HG03175 (cell line): ENCODE data around the gene PSMD13.

Experiments
- ATAC-seq: cut with Tn5 transposase; IDR thresholded peaks from one replicate; pipeline ENCODE4 v1.9.1; 2021; ENCODE audit warnings: mild to moderate bottlenecking, moderate library complexity; ENCODE audit not compliant: unreplicated experiment

PSMD13 gene

DNA sequence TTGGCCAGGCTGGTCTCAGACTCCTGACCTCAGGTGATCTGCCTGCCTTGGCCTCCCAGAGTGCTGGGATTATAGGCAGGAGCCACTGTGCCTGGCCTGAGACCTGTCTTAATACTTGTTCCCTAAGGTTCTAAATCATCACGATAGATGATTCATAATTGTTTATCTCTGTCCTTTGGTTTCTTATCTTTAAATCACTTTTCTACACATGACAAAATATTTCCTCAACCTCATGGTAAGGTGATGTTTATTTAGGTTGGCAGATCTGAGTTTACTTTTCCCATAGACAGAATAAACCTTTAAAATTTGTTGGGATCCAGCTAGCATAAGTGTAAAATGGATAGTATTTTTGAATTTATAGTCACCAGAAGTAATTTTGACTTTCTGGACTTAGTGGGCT is 3.5 kb downstream of the PSMD13 start:
- ATAC-seq, result no peak

DNA sequence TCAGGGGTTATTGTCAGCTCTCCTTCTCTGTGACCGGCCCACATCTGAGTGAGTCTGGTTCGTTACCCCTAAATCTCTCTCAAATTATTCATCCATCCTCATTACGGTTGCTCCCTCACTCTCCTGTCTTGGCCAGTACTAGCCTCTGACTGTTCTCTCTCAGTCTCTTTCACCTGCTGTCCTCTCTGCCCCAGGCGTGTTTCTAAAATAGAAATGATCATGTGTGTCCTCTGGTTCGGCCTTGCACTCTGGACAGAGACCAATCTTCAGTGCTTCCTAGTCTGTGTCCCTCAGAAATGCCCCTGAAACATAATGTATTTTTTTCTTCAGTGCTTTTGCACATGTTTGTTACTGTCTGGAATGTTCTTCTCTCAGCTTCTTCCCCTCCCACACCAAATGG is 4.9 kb downstream of the PSMD13 start:
- ATAC-seq, result no peak

DNA sequence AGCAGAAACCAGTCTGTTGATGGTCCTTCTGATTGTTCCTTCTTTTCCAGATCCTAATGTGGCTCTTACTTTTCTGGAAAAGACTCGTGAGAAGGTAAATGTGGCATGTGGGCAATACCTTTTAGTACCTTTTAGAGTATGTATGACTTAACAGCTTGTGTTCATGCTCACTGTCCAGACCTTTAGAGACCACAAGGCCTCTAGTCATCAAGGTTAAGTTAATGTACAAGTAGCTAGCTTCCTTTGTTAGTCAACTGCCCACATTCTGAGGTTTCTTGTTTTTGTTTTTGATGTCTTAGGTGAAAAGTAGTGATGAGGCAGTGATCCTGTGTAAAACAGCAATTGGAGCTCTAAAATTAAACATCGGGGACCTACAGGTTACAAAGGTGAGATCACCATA is 7.6 kb downstream of the PSMD13 start:
- no peak for ATAC-seq

DNA sequence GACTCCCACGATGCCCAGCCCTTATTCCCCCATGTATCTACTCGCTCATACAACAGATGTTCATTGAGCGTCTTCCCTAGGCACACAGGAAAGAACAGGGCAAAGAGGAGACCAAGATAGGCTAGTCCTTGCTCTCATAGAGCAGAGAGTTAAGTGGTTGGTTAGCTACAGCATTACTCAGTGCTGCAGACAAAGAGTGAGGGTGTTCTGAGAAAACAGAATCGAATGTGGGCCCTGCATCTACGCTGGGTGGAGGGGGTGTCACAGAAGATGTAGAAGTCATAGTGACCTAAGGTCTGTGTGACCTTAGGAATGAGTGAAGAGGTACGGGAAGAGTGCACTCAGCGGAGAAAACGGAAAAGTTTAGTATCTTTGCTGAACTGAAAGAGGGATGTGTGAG is 12.3 kb downstream of the PSMD13 start:
- no peak for ATAC-seq

DNA sequence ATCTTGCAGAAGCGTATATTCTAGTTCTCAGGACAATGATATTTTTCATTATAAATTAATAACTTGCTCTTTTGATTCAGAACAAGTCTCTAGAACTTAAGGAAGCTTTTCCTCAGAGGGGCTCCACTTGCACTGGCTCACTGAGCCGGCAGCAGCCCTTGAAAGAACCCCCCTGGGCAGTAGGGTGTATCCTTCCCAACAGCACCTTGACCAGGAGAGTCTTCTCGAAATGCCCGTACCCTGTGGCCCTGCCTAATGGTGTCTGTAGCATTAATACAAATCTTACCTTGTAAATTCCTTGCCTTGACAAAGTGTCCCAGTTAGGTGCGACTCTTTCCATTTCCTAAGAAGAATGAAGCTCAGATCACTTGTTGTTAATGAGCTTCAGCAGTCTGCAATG is 13.5 kb downstream of the PSMD13 start:
- ATAC-seq, result no peak

DNA sequence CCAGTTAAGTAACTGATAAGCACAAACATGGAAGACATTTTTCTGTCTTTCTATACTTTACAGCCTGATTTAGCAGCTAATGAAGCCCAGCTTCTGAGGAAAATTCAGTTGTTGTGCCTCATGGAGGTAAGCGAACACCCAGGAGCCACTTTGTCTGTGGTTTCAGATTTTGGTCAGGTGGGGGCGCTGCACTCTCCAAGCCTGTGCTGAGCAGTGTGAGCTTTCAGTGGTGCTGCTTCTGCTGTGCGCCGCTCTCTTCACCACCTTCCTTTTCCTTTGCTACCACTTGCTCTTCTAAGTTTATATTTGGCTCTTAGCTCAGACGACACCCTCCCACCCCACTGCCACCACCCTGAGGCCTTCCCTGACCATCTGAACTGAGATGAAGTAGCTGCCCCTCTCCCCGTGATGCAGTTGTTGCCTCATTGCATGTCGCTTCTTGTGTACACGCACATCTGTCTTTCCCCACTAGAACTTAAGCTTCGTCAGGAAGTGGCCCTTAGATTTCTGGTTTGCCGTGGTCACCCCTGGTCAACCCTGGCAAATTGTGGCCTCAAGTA is 14.0 kb downstream of the PSMD13 start:
- no peak for ATAC-seq

DNA sequence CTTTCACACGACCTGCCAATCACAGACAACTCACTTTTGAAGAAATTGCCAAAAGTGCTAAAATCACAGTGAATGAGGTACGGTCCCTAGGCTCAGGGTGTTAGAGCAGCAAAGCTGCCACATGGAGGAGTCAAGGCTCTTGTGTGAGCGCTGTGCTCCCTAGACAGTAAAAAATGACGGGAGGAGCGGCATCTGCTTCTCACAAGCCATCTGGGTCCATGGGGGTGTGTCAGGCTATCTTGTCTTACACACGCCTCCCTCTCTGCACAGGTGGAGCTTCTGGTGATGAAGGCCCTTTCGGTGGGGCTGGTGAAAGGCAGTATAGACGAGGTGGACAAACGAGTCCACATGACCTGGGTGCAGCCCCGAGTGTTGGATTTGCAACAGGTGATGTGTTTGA is 14.8 kb downstream of the PSMD13 start:
- no peak for ATAC-seq

DNA sequence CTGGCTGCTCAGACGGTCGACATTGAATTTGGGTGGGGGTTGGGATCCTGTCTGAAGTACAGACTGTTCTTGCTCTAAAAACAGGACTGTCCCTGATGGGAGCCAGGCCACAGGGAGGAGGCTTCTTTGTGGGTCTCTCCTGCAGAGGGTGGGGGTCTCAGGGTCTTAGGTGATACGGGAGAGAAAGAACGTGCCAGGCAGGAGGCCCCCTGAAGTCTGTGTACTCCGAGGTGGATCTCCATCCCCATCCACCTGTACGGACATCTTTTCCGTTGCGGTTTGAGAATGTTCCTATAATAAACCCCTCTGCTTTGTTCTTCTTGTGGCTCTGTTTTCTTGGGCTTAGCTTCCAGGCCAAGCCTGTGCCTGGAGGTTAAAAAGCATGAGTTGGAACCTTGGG is 15.9 kb downstream of the PSMD13 start:
- no peak for ATAC-seq

DNA sequence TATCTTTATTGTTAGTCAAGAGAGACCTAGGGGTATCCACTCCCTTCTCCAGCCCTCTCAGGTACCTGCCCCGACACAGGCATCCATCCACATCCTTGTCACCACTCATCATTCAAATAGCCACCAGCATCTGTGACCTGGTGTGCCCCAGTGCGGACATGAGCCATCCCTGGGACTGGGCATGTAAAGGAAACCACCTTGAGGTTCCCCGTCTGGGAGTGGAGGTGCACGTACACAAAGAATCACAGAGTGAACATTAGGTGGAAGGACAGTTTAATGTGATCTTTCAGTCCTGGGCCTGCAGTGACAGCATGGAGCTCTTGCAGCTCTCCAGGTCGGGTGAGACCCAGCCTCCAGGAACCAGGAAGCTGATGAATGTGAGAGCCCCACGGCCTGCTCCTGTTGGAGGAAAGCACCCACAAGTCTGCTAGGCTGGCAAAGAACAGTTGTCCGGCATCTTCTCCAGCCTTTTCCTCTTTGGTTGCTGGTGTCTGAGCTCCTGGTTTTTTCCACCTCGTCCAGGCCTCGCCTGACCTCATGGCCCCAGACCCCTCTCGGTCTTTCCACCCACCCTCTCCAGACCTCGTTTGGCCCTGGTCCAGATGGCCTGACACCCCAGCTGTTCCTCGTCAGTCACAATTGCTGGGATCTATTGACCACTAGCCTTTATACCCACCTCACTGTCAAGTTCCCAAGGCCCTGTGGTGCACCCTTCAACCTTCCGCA is 16.5 kb downstream of the PSMD13 start:
- no peak for ATAC-seq

DNA sequence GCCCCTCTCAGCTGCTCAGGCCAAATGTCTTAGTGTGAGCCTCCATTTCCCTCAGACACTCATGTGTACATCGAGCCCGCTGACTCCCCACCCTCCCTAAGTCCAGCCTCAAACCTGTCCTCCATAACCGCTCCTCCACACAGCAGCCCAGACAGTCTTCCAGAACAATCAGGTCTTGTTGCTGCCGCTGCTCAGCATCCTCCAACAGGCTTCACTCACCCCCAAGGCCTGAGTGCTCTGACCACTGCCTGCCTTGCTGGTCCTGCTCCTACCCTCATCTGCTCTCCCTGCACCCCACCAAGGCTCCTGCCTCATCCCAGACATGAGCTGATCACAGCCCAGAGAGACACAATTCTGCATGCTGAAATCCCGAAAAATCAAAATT is 17.1 kb downstream of the PSMD13 start:
- no peak for ATAC-seq

DNA sequence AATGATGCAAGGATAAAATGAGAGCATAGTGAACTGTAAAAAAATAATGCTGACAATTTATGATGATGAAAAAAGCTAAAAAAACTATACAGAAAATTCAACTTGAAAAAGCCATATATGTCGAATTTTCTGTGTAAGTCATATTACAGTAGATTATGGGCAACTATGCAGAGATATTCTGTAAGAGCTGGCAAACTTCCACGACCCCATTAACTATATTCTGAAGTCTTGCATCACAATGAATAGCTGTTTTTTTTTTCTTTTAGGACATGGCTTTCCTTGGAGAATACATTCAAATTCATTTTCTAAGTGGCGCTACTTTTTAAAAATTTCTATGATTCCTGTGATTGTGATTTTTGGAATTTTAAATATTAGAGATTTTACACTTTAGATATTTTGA is 18.4 kb downstream of the PSMD13 start:
- no peak for ATAC-seq

DNA sequence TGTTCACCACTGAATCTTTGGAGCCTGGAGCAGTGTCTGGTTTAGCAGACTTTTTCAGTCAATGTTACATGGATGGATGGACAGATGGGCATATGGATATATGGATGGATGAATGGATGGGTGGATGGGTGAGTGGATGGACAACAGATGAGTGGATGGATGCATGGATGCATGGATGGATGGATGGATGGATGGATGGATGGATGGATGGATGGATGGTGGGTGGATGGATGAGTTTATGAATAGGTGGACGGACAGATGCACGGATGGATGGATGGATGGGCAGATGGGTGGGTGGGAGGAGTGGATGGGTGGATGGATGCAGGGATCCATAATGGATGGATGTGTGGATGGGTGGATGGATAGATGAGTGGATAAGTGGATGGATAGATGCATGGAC is 19.0 kb downstream of the PSMD13 start:
- ATAC-seq, result no peak

DNA sequence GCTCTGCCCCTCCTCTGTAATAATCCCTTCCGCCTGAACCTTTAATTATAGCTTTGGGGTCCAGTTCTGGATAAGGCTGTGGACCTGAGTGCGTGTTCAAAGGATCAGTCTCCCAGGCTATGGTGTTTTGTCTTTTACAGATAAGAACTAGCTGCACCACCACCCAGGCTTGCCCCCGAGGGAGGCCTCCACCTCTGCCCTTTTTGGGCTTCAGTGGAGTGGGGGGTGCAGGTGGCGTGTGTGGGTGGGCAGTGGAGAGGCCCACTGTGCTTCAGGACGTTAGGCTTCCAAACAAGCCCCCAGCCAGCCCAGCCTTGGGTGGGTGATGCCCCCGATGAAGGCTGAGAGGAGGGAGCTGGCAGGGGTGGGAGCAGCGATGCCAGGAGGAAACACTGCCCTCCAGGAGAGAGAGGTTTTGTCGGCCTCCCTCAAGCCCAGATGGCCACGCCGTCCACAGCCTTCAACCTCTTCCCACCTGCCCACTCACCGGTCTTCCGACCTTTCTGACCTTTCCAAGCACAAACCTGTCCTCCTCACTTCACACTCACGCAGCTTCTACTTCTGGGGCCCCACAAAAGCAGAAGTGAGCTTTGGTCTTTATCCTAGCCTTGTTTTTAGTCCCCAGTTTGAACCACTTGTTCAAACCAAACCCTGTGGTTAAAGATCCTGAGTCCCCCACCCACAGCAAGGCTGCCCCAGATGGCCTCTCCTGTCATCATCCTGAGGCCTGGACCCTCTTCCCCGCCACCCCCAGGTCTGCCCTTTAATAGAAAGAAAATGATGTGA is 20.4 kb downstream of the PSMD13 start:
- no peak for ATAC-seq

DNA sequence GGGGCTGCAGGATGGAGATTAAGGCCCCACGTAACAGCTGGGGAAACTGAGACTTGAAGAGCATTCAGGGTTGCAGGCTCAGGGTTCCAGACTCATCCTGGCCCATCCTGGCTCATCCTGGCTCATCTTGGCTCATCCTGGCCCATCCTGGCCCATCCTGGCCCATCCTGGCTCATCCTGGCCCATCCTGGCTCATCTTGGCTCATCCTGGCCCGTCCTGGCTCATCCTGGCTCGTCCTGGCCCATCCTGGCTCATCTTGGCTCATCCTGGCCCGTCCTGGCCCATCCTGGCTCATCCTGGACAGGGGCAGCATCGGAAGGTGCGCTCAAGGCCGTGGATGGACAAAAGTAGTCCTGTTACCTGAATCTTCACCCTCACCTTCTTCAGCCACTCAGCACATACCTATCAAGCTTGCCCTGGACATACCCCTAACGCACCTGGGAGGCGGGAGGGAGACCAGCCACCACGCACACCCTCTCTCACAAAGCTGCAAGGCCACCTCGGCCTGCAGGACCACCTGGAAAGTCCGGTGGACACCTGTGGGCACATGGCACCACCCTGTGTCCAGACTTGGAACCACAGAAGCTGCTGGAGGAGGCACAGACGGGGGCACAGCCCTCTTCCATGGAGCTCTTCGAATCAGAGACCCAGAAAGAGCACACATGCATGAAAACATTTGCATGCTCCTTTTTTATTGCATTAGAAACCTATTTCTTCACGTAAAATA is 21.2 kb downstream of the PSMD13 start:
- ATAC-seq, result no peak

DNA sequence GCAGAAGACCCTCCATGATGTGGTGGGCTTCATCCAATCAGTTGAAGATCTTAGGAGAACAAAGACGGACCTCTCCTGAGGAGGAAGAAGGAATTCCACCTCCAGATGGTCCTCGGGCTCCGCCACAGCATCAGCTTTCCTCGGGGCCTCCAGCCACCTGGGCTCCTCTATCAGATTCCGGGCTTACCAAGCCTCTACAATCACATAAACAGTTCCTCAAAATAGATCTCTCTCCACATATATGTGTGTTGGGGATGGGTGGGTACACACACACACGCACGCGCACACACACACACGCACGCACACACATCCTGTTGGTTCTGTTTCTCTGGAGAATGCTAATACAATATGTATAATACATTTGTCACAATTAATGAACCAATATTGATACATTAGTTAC is 22.6 kb downstream of the PSMD13 start:
- ATAC-seq, result no peak

DNA sequence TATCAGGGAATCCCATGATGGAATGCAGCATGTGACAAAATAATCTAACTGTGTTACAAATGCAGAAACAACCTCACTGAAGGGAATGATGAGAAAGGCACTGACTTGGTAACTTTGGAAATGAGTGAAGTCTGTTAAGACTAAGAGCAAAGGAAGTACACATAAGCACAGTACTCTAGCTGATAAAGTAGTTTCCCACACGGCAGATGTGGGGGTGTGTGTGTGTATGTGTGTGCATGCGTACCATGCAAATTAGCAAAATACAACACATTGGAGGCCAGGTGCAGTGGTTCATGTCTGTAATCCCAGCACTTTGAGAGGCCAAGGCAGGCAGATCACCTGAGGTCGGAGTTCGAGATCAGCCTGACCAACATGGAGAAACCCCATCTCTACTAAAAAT is 24.8 kb downstream of the PSMD13 start:
- ATAC-seq, result no peak

DNA sequence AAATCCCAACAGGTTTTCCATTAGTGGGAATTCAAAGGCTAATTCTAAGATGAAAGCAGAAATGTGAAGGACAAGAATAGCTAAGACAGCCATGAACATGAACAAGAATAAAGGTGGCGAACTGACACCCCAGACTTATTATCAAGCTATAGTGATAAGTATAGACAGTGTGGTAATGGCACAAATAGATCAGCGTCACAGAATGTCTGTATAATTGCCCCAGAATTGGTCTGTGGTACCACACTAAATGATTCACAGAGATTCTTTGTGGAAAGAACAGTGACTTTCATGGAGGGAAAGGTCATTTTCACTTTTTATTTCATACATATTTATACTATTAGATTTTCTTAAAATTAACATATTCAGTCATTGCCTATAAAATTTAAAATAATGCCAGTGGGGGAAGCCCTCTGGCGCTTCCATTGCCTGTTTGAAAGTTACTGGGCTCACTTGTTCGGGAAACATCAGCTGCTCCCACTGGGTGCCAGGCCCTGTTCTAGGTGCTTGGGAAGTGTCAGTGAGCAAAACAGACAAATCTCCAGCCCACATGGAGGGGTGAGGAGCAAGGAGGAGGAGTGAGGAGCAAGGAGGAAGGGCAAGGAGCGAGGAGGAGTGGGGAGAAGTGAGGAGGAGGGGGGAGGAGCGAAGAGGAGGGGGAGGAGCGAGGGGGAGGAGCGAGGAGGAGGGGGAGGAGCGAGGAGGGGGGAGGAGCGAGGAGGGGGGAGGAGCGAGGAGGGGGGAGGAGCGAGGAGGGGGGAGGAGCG is 30.1 kb downstream of the PSMD13 start:
- ATAC-seq, result no peak

DNA sequence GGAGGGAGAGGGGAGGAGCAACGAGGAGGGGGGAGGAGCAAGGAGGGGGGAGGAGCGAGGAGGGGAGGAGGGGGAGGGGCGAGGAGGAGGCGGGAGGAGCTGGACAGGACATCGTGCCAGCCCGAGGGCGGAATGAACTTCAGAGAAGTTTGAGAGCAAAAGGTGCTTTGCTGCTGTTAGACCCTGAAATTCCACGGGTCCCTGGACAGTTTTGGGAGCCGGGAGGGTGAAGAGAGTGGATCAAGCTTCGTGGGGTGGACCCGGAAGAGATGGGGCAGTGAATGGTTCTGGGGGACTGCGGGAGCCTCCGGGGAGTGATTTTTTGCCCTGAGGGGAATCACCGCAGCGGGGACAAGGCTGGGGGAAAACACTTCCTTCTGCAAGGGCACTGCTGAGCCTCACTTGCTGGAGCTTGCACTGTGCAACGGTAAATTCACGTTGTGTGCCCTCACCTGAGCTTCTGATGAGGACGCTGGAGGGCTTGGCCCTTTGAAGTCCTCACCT is 30.8 kb downstream of the PSMD13 start:
- ATAC-seq, result no peak

DNA sequence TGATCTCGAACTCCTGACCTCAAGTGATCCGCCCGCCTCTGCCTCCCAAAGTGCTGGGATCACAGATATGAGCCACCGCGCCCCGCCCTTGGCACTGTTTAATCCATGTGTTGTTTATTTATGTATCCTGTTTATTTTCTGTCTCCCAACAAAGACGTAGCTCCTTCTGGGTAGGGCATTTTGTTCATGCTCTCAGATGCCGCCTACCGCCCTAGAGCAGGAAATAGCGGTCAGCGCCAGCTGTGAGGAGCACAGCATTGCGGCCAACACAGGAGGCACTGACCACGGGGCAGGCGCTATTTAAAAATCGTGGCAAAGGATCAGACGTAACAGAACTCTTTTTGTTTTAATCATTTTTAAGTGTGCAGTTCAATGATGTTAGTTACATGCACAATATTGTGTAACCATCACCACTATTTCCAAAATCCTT is 32.0 kb downstream of the PSMD13 start:
- ATAC-seq, result peak; percentile 54

DNA sequence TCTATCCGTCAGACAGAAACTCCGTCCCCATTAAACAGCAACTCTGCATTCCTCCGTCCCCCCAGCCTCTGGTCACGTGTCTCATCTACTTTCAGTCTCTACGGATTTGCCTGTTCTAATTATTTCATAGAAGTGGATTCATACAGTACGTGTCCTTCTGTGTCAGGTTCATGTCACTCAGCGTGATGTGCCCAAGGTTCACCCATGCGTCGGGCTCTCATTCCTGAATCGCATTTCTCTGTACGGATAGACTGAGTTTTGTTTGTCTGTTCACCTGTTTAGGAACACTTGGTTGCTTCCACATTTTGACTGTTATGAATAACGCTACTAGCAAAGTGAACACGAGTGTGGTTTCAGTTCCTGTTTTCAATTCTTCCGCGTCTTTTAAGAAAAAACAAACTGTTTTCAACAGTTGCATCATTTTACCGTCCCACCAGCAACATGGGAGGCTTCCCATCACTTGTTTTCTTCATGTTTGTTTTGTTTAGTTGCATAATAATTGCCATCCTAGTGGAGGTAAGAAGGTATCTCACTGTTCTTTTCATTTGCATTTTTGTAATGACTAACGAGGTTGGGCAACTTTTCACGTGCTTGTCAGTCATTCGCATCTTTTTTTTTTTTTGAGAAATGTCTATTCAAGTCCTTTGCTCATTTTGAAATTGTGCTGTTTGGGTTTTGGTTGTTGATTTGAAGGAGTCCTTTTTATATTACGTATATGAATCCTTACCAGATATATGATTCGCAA is 32.5 kb downstream of the PSMD13 start:
- ATAC-seq, result peak; percentile 64
